OCI-LY3 (cell line): ENCODE data around the gene CDC14B.
"Not testable (repeated sequence)": the region's sequence is repeated elsewhere in the genome, so short reads cannot be mapped to it uniquely, and the experiment has no call there.

Experiments
- H2AFZ ChIP-seq: fragments of 200-600, 300-600 bp; shearing (Covaris generic); 2 replicates; pipeline ENCODE4 v1.6.0; 2014; ENCODE audit warnings: antibody characterized with exemption, low read depth, low read length
- H3K27ac ChIP-seq: fragments of 200-600, 300-600 bp; sonication (generic); 2 replicates; pipeline ENCODE4 v1.5.1; 2014; ENCODE audit warnings: mild to moderate bottlenecking, low read length, moderate library complexity, mixed read lengths
- H3K27me3 ChIP-seq: fragments of 200-600, 300-600 bp; sonication (generic); 2 replicates; pipeline ENCODE4 v1.6.1; 2014; ENCODE audit warnings: low read depth, low read length, mixed read lengths
- H3K36me3 ChIP-seq: fragments of 200-600, 300-600 bp; sonication (generic); replicated peaks from 2 replicates; pipeline ENCODE3; 2014; ENCODE audit warnings: low read depth, low read length, mixed read lengths
- H3K4me1 ChIP-seq: fragments of 300-600, 200-600 bp; sonication (generic); 2 replicates; pipeline ENCODE4 v1.6.1; 2014; ENCODE audit warnings: low read length, mixed read lengths
- H3K4me2 ChIP-seq: fragments of 200-600, 300-600 bp; sonication (generic); 2 replicates; pipeline ENCODE4 v1.6.1; 2014; ENCODE audit warnings: low read length, mixed read lengths
- H3K4me3 ChIP-seq: fragments of 300-600, 200-600 bp; sonication (generic); 2 replicates; pipeline ENCODE4 v1.5.1; 2014; ENCODE audit warnings: antibody characterized with exemption, mild to moderate bottlenecking, low read length, moderate library complexity
- H3K79me2 ChIP-seq: fragments of 300-600, 200-600 bp; shearing (Covaris generic); 2 replicates; pipeline ENCODE4 v1.6.1; 2014; ENCODE audit warnings: mild to moderate bottlenecking, low read length, mixed read lengths
- H3K9ac ChIP-seq: fragments of 300-600, 200-600 bp; shearing (Covaris generic); 2 replicates; pipeline ENCODE4 v1.6.0; 2014; ENCODE audit warnings: mild to moderate bottlenecking, low read length, moderate library complexity
- H3K9me3 ChIP-seq: fragments of 200-600, 300-600 bp; shearing (Covaris generic); 2 replicates; pipeline ENCODE4 v1.6.1; 2014; ENCODE audit warnings: low read length, mixed read lengths; ENCODE audit not compliant: insufficient read depth
- H4K20me1 ChIP-seq: fragments of 200-600, 300-600 bp; sonication (generic); 2 replicates; pipeline ENCODE4 v1.6.1; 2016; ENCODE audit warnings: low read length, mixed read lengths; ENCODE audit not compliant: insufficient read depth
- CTCF ChIP-seq: fragments of 200-600, 300-600 bp; sonication (generic); IDR thresholded peaks from 2 replicates; pipeline ENCODE4 v1.5.1; 2014; ENCODE audit warnings: antibody characterized with exemption, low read length, low read depth
- EZH2phosphoT487 ChIP-seq: fragments of 200-600 bp; shearing (Covaris generic); IDR thresholded peaks from 2 replicates; pipeline ENCODE4 v1.6.1; 2018; ENCODE audit warnings: antibody characterized with exemption, mixed run types, low read depth

Gene CDC14B

DNA sequence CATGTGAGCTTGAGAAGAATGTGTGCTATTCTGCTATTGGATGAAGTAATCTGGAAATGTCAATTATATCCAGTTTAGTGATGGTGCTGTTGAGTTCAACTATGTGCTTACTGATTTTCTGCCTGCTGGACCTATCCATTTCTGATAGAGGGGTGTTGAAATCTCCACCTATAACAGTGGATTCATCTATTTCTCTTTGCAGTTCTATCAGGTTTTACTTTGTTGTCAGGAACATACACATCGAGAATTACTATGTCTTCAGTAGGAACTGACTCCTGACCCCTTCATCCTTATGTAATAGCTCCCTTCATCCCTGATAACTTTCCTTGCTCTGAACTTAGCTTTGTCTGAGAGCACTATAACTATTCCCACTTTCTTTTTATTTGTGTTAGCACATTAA lies 16.7 kb upstream of the CDC14B start:
- Histone ChIP-seq H3K27me3 (no peaks in the 10 kb centered on the region), H4K20me1 (no peaks in the 10 kb centered on the region), H3K4me3 (no peak overlapping the region), H3K79me2 (no peaks in the 10 kb centered on the region), H3K4me1 (no peaks in the 10 kb centered on the region), H3K36me3 (no peaks in the 10 kb centered on the region), H2AFZ (no peak overlapping the region), H3K4me2 (no peak overlapping the region), H3K27ac (no peak overlapping the region), H3K9me3 (no peaks in the 10 kb centered on the region), H3K9ac (no peak overlapping the region)
- TF ChIP-seq CTCF = no peak
- no peak for TF ChIP-seq EZH2phosphoT487

- not testable (repeated sequence) for H3K9ac ChIP-seq, H3K9me3 ChIP-seq, H3K4me2 ChIP-seq, H3K27me3 ChIP-seq, H2AFZ ChIP-seq, H3K4me1 ChIP-seq, H3K4me3 ChIP-seq, H4K20me1 ChIP-seq, H3K36me3 ChIP-seq, H3K27ac ChIP-seq, H3K79me2 ChIP-seq
These were observed 13.9 kb upstream of the CDC14B start for GRCh38 chr9:96633579-96633978.

DNA sequence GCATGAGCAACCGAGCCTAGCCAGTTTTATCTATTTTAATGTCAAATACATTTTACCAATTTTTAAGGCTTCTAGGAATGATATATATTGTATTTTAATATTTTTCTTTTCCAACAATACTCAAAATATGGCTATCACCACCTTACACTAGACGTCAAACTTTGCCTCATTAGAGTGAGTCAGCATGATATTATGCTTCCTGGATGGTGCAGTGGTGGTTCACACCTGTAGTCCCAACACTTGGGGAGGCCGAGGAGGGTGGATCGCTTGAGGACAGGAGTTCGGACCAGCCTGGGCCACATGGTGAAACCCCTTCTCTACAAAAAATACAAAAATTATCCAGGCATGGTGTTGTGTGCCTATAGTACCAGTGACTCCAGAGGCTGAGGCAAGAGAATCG lies 7.3 kb upstream of the CDC14B start:
- no peaks in the 10 kb centered on the region for H3K4me1 ChIP-seq
- no peak overlapping the region for H2AFZ ChIP-seq
- no peaks in the 10 kb centered on the region for H4K20me1 ChIP-seq
- H3K27ac ChIP-seq = no peak overlapping the region
- H3K4me3 ChIP-seq = no peak overlapping the region
- no peaks in the 10 kb centered on the region for H3K79me2 ChIP-seq
- no peaks in the 10 kb centered on the region for H3K9me3 ChIP-seq
- H3K4me2 ChIP-seq = no peak overlapping the region
- H3K9ac ChIP-seq = no peak overlapping the region
- no peaks in the 10 kb centered on the region for H3K36me3 ChIP-seq
- no peak for TF ChIP-seq CTCF
- TF ChIP-seq EZH2phosphoT487 = no peak
- H3K27me3 ChIP-seq = no peaks in the 10 kb centered on the region

DNA sequence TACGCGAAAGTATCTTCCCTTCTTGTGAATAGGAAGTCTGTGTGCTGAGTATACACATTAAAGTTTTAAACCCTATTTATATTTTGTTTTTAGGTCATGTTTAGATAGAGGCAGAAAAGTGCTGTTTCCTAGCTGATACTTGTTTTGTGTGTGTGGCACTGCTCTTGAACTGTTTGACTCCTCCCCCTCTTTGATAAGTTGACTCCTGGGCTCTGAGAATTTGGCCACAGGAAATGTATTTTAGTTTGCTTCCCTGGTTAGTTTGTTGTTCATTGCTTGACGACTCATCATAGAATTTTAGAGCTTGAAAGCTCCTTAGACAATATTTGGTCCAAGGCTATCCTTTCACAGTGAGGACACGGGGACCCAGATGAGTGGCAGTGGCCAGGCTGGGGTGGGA lies 2.0 kb upstream of the CDC14B start:
- Histone ChIP-seq H3K9ac (no peak overlapping the region), H3K9me3 (no peaks in the 10 kb centered on the region), H2AFZ (no peak overlapping the region), H3K4me3 (no peak overlapping the region), H3K4me1 (no peaks in the 10 kb centered on the region), H3K27ac (no peak overlapping the region), H3K27me3 (no peaks in the 10 kb centered on the region), H3K4me2 (no peak overlapping the region), H3K36me3 (no peaks in the 10 kb centered on the region), H4K20me1 (no peaks in the 10 kb centered on the region), H3K79me2 (no peaks in the 10 kb centered on the region)
- TF ChIP-seq EZH2phosphoT487 = no peak
- TF ChIP-seq CTCF = no peak

DNA sequence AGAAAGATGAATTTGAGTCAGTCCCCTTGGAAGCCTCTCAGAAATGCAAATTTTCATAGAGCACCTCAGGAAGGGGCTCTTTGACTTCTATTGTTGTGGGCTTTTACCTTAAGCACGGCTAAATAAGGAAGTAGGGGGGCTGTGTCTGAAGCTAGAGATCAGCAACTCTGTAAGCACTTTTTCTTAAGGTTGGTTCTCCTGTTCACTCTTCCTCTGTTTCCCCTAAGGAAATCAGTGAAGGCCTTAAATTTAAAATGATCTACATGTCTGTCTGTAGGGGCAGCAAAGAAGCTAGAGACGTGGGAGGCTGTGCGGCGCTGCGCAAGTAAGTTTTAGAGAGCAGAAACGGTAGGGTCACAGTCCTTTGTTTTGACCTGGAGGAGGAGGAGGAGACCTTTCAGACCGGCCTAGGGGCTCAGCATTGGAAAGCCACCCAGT lies 1.2 kb upstream of the CDC14B start:
- TF ChIP-seq CTCF (no peak), EZH2phosphoT487 (no peak)
- Histone ChIP-seq H3K27me3 (no peaks in the 10 kb centered on the region), H3K79me2 (no peaks in the 10 kb centered on the region), H4K20me1 (no peaks in the 10 kb centered on the region), H3K9ac (no peak overlapping the region), H3K9me3 (no peaks in the 10 kb centered on the region), H3K4me3 (no peak overlapping the region), H3K4me1 (no peaks in the 10 kb centered on the region), H2AFZ (no peak overlapping the region), H3K27ac (no peak overlapping the region), H3K4me2 (no peak overlapping the region), H3K36me3 (no peaks in the 10 kb centered on the region)
